AG04449 (cell line): ENCODE measurements around the gene UBE2M.

Experiments used
- CTCF ChIA-PET: fragments of 350-600 bp; formaldehyde crosslinking; extraction: SDS; loops from one replicate; lab custom pipeline; 2021; ENCODE audit warnings: antibody characterized with exemption; lab: Yijun Ruan, JAX
- POLR2A ChIA-PET: fragments of 400-600, 350-600 bp; formaldehyde crosslinking; extraction: SDS; loops from one replicate; lab custom pipeline; 2020; ENCODE audit warnings: antibody characterized with exemption, inconsistent platforms; lab: Yijun Ruan, JAX
- DNase-seq: peaks from one replicate; pipeline ENCODE4 v3.0.0-alpha.2; 2010; ENCODE audit warnings: low read depth, low spot score
- H3K4me3 ChIP-seq: 2 replicates; pipeline ENCODE4 v1.5.1; 2011; ENCODE audit warnings: low read depth, mild to moderate bottlenecking, control low read depth, low read length
- CTCF ChIP-seq: IDR thresholded peaks from one replicate; pipeline ENCODE4 v1.5.1; 2011; ENCODE audit warnings: mild to moderate bottlenecking, moderate library complexity, low read length, control low read depth, inconsistent platforms; ENCODE audit not compliant: insufficient read depth; ENCODE audit errors: missing control alignments

Gene UBE2M

GRCh38 chr19:58518256-58519086, 39.9 kb downstream of the UBE2M start:
- CTCF ChIA-PET, result interaction anchor here (0.6 to 9.3 kb wide), 24 partner anchors 8 to 362 kb away, joined by 3 to 109 read pairs (median 7); partner anchors contain the start of genes CHMP2A, SLC27A5, TRIM28 and UBE2M
- no peak for TF ChIP-seq CTCF
- POLR2A ChIA-PET, result interaction anchor here (0.7 to 3.8 kb wide), 5 partner anchors 18 to 78 kb away, joined by 3 to 37 read pairs (median 7); partner anchors contain the start of genes CHMP2A, TRIM28 and ZNF132
- no peak for DNase-seq
- H3K4me3 ChIP-seq, result peak overlapping the region; percentile 89

- no peak for DNase-seq
- CTCF ChIA-PET, result interaction anchor here (1.0 to 9.3 kb wide), 8 partner anchors 16 to 63 kb away, joined by 3 to 109 read pairs (median 24); partner anchors contain the start of genes CHMP2A and TRIM28
- TF ChIP-seq CTCF, result no peak
- no peak overlapping the region; the same call in 1 of the 2 replicates for H3K4me3 ChIP-seq
- POLR2A ChIA-PET, result no interaction called here
Observed at GRCh38 chr19:58516964-58517833, 41.2 kb downstream of the UBE2M start.

GRCh38 chr19:58516246-58516836, 42.1 kb downstream of the UBE2M start:
- no peak overlapping the region for H3K4me3 ChIP-seq
- no peak for TF ChIP-seq CTCF
- ChIA-PET POLR2A (no interaction called here), CTCF (interaction anchor here (1.0 to 9.3 kb wide), 4 partner anchors 12 to 64 kb away, joined by 3 to 109 read pairs (median 6); partner anchors contain the start of gene TRIM28)
- no peak for DNase-seq

- no peak for TF ChIP-seq CTCF
- no peak overlapping the region for H3K4me3 ChIP-seq
- CTCF ChIA-PET, result interaction anchor here (1.6 to 9.3 kb wide), 5 partner anchors 13 to 65 kb away, joined by 4 to 109 read pairs (median 8); no protein-coding TSS in a partner anchor
- DNase-seq, result no peak
- POLR2A ChIA-PET, result interaction anchor here (0.8 kb wide), 1 partner anchor 53 kb away, joined by 3 read pairs; no protein-coding TSS in a partner anchor
Observed at GRCh38 chr19:58515259-58515658, 43.2 kb downstream of the UBE2M start.

GRCh38 chr19:58514564-58515022, 43.8 kb downstream of the UBE2M start:
- peak overlapping the region; percentile 50 for H3K4me3 ChIP-seq
- ChIA-PET CTCF (interaction anchor here (0.6 to 9.3 kb wide), 15 partner anchors 8 to 66 kb away, joined by 3 to 109 read pairs (median 4); partner anchors contain the start of gene TRIM28), POLR2A (interaction anchor here (0.6 to 1.1 kb wide), 2 partner anchors 29 to 60 kb away, joined by 3 read pairs; partner anchors contain the start of gene TRIM28)
- no peak for TF ChIP-seq CTCF
- DNase-seq, result no peak
